ENCODE measurements around the gene TSPAN7.

TSPAN7 gene

GRCh38 chrX:38660395-38661102 is 99.2 kb downstream of the TSPAN7 start:
- POLR2A ChIA-PET, result no interaction called here

DNA sequence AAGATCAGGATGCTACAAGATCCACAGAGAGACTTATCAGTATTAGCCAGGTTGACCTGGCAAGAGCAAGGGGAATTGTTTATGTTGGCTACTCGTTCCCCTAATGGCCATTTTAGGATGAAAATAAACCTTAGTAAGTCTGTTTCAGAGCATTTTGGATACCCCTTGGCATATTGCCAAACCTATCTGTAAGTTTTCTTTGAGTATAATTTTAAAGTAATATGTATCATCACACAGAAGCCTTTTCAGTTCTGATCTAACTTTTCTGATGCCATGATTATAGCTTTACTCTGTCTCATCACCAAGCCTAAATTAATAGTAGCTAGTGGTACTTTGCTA is 99.7 kb downstream of the TSPAN7 start:
- POLR2A ChIA-PET, result no interaction called here
- TF ChIP-seq, protein P1, sequence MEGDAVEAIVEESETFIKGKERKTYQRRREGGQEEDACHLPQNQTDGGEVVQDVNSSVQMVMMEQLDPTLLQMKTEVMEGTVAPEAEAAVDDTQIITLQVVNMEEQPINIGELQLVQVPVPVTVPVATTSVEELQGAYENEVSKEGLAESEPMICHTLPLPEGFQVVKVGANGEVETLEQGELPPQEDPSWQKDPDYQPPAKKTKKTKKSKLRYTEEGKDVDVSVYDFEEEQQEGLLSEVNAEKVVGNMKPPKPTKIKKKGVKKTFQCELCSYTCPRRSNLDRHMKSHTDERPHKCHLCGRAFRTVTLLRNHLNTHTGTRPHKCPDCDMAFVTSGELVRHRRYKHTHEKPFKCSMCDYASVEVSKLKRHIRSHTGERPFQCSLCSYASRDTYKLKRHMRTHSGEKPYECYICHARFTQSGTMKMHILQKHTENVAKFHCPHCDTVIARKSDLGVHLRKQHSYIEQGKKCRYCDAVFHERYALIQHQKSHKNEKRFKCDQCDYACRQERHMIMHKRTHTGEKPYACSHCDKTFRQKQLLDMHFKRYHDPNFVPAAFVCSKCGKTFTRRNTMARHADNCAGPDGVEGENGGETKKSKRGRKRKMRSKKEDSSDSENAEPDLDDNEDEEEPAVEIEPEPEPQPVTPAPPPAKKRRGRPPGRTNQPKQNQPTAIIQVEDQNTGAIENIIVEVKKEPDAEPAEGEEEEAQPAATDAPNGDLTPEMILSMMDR (IDR thresholded peaks at IDR 0.05; ENCODE audit: insufficient read depth, low read length, missing control alignments), result no peak
- DNase-seq (ENCODE audit: low read depth, low spot score), result no peak
- H3K4me3 ChIP-seq (ENCODE audit: low read depth, low read length), result no peak overlapping the region
- CTCF ChIA-PET, result no interaction called here

More at GRCh38 chrX:38660395-38661102, 99.2 kb downstream of the TSPAN7 start:
- no peak for DNase-seq (ENCODE audit: low read depth, low spot score)
- CTCF ChIA-PET, result no interaction called here
- TF ChIP-seq, protein P1 (IDR thresholded peaks at IDR 0.05; ENCODE audit: insufficient read depth, low read length, missing control alignments), result no peak
- H3K4me3 ChIP-seq (ENCODE audit: low read depth, low read length), result no peak overlapping the region

DNA sequence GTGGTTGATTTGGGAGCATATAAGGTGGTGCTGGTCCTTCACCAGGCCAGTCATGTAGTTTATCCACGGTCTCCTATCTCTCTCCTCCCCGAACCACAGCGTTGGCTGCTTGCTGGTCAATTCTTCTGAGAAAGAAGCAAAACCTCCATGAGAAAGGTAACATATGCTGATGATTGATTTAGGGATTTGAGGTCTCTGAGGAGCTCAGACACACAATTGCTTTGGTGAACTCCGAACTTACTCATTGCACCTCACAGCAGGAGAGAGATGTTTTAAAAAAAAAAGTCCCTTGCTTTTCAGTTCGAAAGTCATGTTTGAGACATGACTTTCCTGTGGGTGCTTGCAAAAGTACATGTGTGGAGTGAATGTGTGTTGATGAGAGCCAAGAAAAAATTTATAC is 100.2 kb downstream of the TSPAN7 start:
- ChIA-PET CTCF (no interaction called here), POLR2A (no interaction called here)
- TF ChIP-seq, protein P1 (IDR thresholded peaks at IDR 0.05; ENCODE audit: insufficient read depth, low read length, missing control alignments), result no peak
- no peak overlapping the region for H3K4me3 ChIP-seq (ENCODE audit: low read depth, low read length)
- DNase-seq (ENCODE audit: low read depth, low spot score), result no peak

GRCh38 chrX:38662640-38663039 is 101.3 kb downstream of the TSPAN7 start:
- CTCF ChIA-PET, result no interaction called here
- TF ChIP-seq, protein P1 (IDR thresholded peaks at IDR 0.05; ENCODE audit: insufficient read depth, low read length, missing control alignments), result no peak
- DNase-seq (ENCODE audit: low read depth, low spot score), result no peak
- no peak overlapping the region for H3K4me3 ChIP-seq (ENCODE audit: low read depth, low read length)
- POLR2A ChIA-PET, result no interaction called here

DNA sequence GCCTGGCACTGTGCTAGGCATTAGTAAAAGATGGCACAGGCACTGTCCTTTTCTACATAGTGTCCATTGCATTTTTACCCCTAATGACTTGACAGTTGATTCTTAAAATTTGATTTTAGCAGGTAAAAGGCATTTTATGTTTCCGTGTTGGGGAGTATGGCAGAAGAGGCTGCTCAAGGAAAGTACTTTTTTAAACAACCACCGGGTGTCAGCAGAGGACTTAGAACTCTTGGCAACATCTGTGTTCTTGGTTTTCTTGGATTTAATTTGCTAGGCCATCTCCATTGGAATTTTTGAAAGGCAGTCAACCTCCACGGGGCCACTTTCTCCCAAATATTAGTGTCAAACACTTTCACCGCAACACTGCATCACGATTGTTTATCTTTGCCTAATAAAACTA is 102.9 kb downstream of the TSPAN7 start:
- ChIA-PET POLR2A (no interaction called here), CTCF (no interaction called here)
- peak; percentile 0 for DNase-seq (ENCODE audit: low read depth, low spot score)
- TF ChIP-seq, protein P1 (IDR thresholded peaks at IDR 0.05; ENCODE audit: insufficient read depth, low read length, missing control alignments), result peak; percentile 7
- no peak overlapping the region for H3K4me3 ChIP-seq (ENCODE audit: low read depth, low read length)

DNA sequence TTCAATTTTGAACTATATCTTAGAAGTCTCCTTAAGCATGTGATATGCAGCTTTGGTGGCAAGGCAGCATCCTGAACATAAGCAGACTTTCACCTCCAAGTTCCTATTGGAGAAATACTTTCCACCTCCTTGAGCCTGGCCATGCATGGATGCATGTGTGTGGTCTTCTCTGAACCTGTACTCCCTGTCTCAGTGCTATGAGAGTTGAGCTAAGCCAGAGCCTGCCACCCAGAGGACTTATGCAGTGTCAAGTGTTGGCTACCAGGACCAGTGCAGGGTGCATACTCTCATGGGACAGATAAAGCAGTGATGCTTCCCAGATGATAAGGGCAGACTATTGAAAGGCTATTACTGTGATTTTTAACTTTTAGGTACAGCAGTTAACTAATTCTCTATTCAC is 105.6 kb downstream of the TSPAN7 start:
- no peak overlapping the region for H3K4me3 ChIP-seq (ENCODE audit: low read depth, low read length)
- TF ChIP-seq, protein P1 (IDR thresholded peaks at IDR 0.05; ENCODE audit: insufficient read depth, low read length, missing control alignments), result no peak
- CTCF ChIA-PET, result no interaction called here
- POLR2A ChIA-PET, result no interaction called here
- DNase-seq (ENCODE audit: low read depth, low spot score), result no peak

All from AG04449 (cell line).